Measurements from ENCODE around the gene VGLL1.

The VGLL1 gene

DNA sequence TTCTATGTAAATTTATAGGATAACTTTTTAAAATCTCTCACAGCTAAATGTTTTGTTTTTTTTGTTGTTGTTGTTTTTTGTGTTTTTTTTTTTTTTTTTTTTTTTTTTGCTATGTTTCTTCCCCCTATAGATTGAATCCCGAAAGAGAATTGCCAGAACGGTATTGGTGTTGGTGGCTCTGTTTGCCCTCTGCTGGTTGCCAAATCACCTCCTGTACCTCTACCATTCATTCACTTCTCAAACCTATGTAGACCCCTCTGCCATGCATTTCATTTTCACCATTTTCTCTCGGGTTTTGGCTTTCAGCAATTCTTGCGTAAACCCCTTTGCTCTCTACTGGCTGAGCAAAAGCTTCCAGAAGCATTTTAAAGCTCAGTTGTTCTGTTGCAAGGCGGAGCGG lies 40.2 kb upstream of the VGLL1 start:
- Histone ChIP-seq H3K4me2 (ENCODE audit: low read depth, low read length, poor library complexity, severe bottlenecking) (no peak overlapping the region), H3K79me2 (ENCODE audit: insufficient read depth, low read length) (no peaks in the 10 kb centered on the region), H3K9me2 (replicated peaks; ENCODE audit: insufficient read depth, low read length) (no peaks in the 10 kb centered on the region), H4K20me1 (ENCODE audit: low read depth, low read length) (no peaks in the 10 kb centered on the region), H3K27me3 (ENCODE audit: low read length) (no peaks in the 10 kb centered on the region), H3K9me3 (ENCODE audit: insufficient read depth, low read length) (no peaks in the 10 kb centered on the region), H3K36me3 (ENCODE audit: low read length) (no peaks in the 10 kb centered on the region), H3K4me3 (ENCODE audit: insufficient read depth, low read length, poor library complexity, severe bottlenecking) (no peak overlapping the region), H3K27ac (ENCODE audit: low read depth, low read length) (no peak overlapping the region), H2AFZ (ENCODE audit: low read depth, low read length, severe bottlenecking) (no peak overlapping the region), H3F3A (ENCODE audit: insufficient read depth) (no peaks in the 10 kb centered on the region), H3K9ac (ENCODE audit: low read length) (no peak overlapping the region)
- TF ChIP-seq, protein P1, sequence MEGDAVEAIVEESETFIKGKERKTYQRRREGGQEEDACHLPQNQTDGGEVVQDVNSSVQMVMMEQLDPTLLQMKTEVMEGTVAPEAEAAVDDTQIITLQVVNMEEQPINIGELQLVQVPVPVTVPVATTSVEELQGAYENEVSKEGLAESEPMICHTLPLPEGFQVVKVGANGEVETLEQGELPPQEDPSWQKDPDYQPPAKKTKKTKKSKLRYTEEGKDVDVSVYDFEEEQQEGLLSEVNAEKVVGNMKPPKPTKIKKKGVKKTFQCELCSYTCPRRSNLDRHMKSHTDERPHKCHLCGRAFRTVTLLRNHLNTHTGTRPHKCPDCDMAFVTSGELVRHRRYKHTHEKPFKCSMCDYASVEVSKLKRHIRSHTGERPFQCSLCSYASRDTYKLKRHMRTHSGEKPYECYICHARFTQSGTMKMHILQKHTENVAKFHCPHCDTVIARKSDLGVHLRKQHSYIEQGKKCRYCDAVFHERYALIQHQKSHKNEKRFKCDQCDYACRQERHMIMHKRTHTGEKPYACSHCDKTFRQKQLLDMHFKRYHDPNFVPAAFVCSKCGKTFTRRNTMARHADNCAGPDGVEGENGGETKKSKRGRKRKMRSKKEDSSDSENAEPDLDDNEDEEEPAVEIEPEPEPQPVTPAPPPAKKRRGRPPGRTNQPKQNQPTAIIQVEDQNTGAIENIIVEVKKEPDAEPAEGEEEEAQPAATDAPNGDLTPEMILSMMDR (IDR thresholded peaks at IDR 0.05; ENCODE audit: insufficient read depth, low read length, poor library complexity, severe bottlenecking) = no peak
- no peak for TF ChIP-seq EZH2phosphoT487 (conservative IDR thresholded peaks at IDR 0.05; ENCODE audit: low read length)

DNA sequence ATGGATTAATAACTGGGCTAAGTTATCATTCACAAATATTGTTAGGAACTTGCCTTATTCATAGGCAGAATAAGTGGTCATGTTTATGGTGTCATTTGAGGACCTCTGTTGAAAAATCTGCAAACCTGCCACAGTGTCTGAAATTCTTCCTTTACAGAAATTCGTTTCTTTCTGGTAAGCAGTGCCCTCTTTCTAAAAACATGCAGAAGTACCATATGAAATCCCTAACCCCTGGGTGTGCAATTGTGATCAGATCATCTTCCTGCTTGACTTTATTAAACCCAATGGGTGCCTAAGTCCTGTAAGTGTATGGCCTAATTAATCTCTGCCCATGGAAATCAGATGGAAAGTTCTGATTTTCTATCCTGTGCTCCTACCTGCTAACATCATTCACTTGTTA lies 39.0 kb upstream of the VGLL1 start:
- Histone ChIP-seq H3K36me3 (ENCODE audit: low read length) (no peaks in the 10 kb centered on the region), H3K4me2 (ENCODE audit: low read depth, low read length, poor library complexity, severe bottlenecking) (no peak overlapping the region), H3K4me3 (ENCODE audit: insufficient read depth, low read length, poor library complexity, severe bottlenecking) (no peak overlapping the region), H3K9me3 (ENCODE audit: insufficient read depth, low read length) (no peaks in the 10 kb centered on the region), H3F3A (ENCODE audit: insufficient read depth) (no peaks in the 10 kb centered on the region), H3K9ac (ENCODE audit: low read length) (no peak overlapping the region), H3K9me2 (replicated peaks; ENCODE audit: insufficient read depth, low read length) (no peaks in the 10 kb centered on the region), H3K27me3 (ENCODE audit: low read length) (no peaks in the 10 kb centered on the region), H3K79me2 (ENCODE audit: insufficient read depth, low read length) (peaks cover 5% of the 10 kb centered on the region), H4K20me1 (ENCODE audit: low read depth, low read length) (no peaks in the 10 kb centered on the region), H3K27ac (ENCODE audit: low read depth, low read length) (no peak overlapping the region), H2AFZ (ENCODE audit: low read depth, low read length, severe bottlenecking) (no peak overlapping the region)
- TF ChIP-seq, protein P1 (IDR thresholded peaks at IDR 0.05; ENCODE audit: insufficient read depth, low read length, poor library complexity, severe bottlenecking) = no peak

DNA sequence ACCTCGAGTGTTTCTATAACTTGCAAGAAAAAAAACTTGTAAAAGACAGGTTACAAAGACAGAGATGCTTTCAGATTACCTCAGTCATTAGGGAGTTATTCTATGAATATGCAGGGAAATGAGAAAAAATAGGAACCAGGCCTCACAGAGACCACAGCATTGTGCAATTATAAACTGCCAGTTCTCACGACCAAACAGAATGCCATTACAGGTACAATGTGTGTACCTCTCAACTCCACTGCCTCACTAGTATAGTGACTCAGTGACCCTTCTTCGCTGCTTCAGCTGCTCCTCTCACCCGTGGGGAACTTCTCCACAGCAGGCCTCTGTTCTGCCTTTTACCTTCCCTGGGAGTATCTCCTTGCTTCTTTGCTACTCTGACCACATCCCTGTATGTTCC lies 37.0 kb upstream of the VGLL1 start:
- TF ChIP-seq EZH2phosphoT487 (conservative IDR thresholded peaks at IDR 0.05; ENCODE audit: low read length) = no peak
- TF ChIP-seq, protein P1 (IDR thresholded peaks at IDR 0.05; ENCODE audit: insufficient read depth, low read length, poor library complexity, severe bottlenecking) = no peak
- Histone ChIP-seq H4K20me1 (ENCODE audit: low read depth, low read length) (no peaks in the 10 kb centered on the region), H3F3A (ENCODE audit: insufficient read depth) (no peaks in the 10 kb centered on the region), H3K4me3 (ENCODE audit: insufficient read depth, low read length, poor library complexity, severe bottlenecking) (no peak overlapping the region), H3K9me2 (replicated peaks; ENCODE audit: insufficient read depth, low read length) (no peaks in the 10 kb centered on the region), H3K9ac (ENCODE audit: low read length) (no peak overlapping the region), H3K27me3 (ENCODE audit: low read length) (no peaks in the 10 kb centered on the region), H3K4me2 (ENCODE audit: low read depth, low read length, poor library complexity, severe bottlenecking) (no peak overlapping the region), H3K9me3 (ENCODE audit: insufficient read depth, low read length) (no peaks in the 10 kb centered on the region), H3K79me2 (ENCODE audit: insufficient read depth, low read length) (peaks cover 22% of the 10 kb centered on the region), H2AFZ (ENCODE audit: low read depth, low read length, severe bottlenecking) (no peak overlapping the region), H3K36me3 (ENCODE audit: low read length) (no peaks in the 10 kb centered on the region), H3K27ac (ENCODE audit: low read depth, low read length) (no peak overlapping the region)

Data from SU-DHL-6 (cell line).